GM12891 (cell line): ENCODE data around the gene C10orf90.

ENCODE experiments used
- POLR2A ChIP-seq: IDR thresholded peaks from 2 replicates; pipeline ENCODE4 v1.6.1; 2011; ENCODE audit warnings: low read depth, low read length, control low read depth
- POLR2AphosphoS5 ChIP-seq: IDR thresholded peaks from 2 replicates; pipeline ENCODE4 v1.6.1; 2011; ENCODE audit warnings: low read depth, low read length, control low read depth
- SPI1 ChIP-seq: IDR thresholded peaks from 2 replicates; pipeline ENCODE4 v1.6.1; 2011; ENCODE audit warnings: low read depth, low read length, control low read depth
- TAF1 ChIP-seq: IDR thresholded peaks from 2 replicates; pipeline ENCODE4 v1.6.1; 2011; ENCODE audit warnings: low read depth, low read length, control low read depth

DNA sequence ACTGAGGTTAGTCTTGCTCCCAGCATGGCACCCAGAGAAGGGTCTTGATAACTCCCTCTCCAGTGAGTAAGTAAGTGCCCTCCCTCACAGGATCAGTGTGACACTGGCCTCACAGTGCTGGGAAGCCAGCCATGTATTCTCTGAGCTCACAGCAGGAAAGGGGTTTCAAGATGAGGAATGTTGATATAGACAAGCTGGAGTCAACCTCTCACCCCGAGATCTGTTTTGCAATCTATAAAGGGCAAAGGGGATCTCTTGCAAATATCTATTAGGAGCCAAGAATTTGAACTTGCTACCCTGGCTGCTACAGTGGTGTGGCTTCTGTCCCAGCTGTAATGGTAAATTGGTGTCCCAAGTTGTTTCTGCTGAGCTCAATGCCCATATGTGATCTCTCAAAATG lies 212.0 kb downstream of the C10orf90 start:
- no peak for TF ChIP-seq TAF1
- TF ChIP-seq POLR2AphosphoS5, result no peak
- TF ChIP-seq POLR2A, result no peak
- TF ChIP-seq SPI1, result no peak
